Measurements from ENCODE around the gene RPUSD1. TPM values are rescaled to one million over a fixed set of nuclear protein-coding genes. Genes with fewer than 3 reads are reported as not detected.

The RPUSD1 gene
- total RNA-seq, 1 donor from 2014 or later, result 7.9 TPM

GRCh38 chr16:801584-802363, 13.6 kb upstream of the RPUSD1 start:
- DNase-seq (ENCODE audit: low spot score), result no peak
- intact Hi-C loops (cut with DNase I), result no loop called here

- no peak for DNase-seq (ENCODE audit: low spot score)
- intact Hi-C loops (cut with DNase I), result no loop called here
Measured at GRCh38 chr16:800834-801511, 12.8 kb upstream of the RPUSD1 start.

GRCh38 chr16:799948-800833, 12.0 kb upstream of the RPUSD1 start, which contains the start of gene GNG13:
TSS of gene GNG13 (minus strand) at chr16:800734. CDS start at chr16:799077, 1,657 bp downstream.
- intact Hi-C loops (cut with DNase I), result no loop called here
- no peak for DNase-seq (ENCODE audit: low spot score)

- DNase-seq (ENCODE audit: low spot score), result no peak
Measured at GRCh38 chr16:799111-799947, 11.1 kb upstream of the RPUSD1 start.

GRCh38 chr16:798666-799065, 10.5 kb upstream of the RPUSD1 start:
- no peak for DNase-seq (ENCODE audit: low spot score)
- intact Hi-C loops (cut with DNase I), result no loop called here

More at GRCh38 chr16:799111-799947, 11.1 kb upstream of the RPUSD1 start:
- intact Hi-C loops (cut with DNase I), result no loop called here

GRCh38 chr16:797686-798085, 9.5 kb upstream of the RPUSD1 start:
- intact Hi-C loops (cut with DNase I), result no loop called here
- no peak for DNase-seq (ENCODE audit: low spot score)

- intact Hi-C loops (cut with DNase I), result no loop called here
- DNase-seq (ENCODE audit: low spot score), result no peak
Measured at GRCh38 chr16:797120-797420, 8.9 kb upstream of the RPUSD1 start.

GRCh38 chr16:796296-797119, 8.3 kb upstream of the RPUSD1 start:
- intact Hi-C loops (cut with DNase I), result no loop called here
- DNase-seq (ENCODE audit: low spot score), result no peak

GRCh38 chr16:795580-796229, 7.5 kb upstream of the RPUSD1 start:
- intact Hi-C loops (cut with DNase I), result no loop called here
- DNase-seq (ENCODE audit: low spot score), result no peak

- intact Hi-C loops (cut with DNase I), result no loop called here
- no peak for DNase-seq (ENCODE audit: low spot score)
Measured at GRCh38 chr16:794853-795466, 6.8 kb upstream of the RPUSD1 start.

GRCh38 chr16:794091-794822, 6.1 kb upstream of the RPUSD1 start:
- intact Hi-C loops (cut with DNase I), result no loop called here
- DNase-seq (ENCODE audit: low spot score), result no peak

- intact Hi-C loops (cut with DNase I), result no loop called here
- DNase-seq (ENCODE audit: low spot score), result no peak
Measured at GRCh38 chr16:793414-793813, 5.2 kb upstream of the RPUSD1 start.

GRCh38 chr16:792221-792995, 4.2 kb upstream of the RPUSD1 start:
- no peak for DNase-seq (ENCODE audit: low spot score)
- intact Hi-C loops (cut with DNase I), result no loop called here

GRCh38 chr16:791131-791530, 3.0 kb upstream of the RPUSD1 start:
- intact Hi-C loops (cut with DNase I), result no loop called here
- DNase-seq (ENCODE audit: low spot score), result no peak

- DNase-seq (ENCODE audit: low spot score), result no peak
- intact Hi-C loops (cut with DNase I), result no loop called here
Measured at GRCh38 chr16:790086-790485, 1.9 kb upstream of the RPUSD1 start.

- no peak for DNase-seq (ENCODE audit: low spot score)
- intact Hi-C loops (cut with DNase I), result loop anchor here (5.0 kb wide), 2 partner anchors 47 to 212 kb away; partner anchors contain the start of gene CIAO3
Measured at GRCh38 chr16:789191-789850, 1.1 kb upstream of the RPUSD1 start.

Data from cardiac septum (tissue), 1 donor.